HG02981 (cell line): ENCODE results near the gene ARG2.
A peak's percentile ranks its signal among the peaks of the same experiment; 100 is the strongest.

Source experiments
- ATAC-seq: cut with Tn5 transposase; IDR thresholded peaks from one replicate; pipeline ENCODE4 v1.9.1; 2021; ENCODE audit warnings: mild to moderate bottlenecking, moderate library complexity; ENCODE audit not compliant: unreplicated experiment

The ARG2 gene

GRCh38 chr14:67680121-67680602, 60.4 kb downstream of the ARG2 start:
- ATAC-seq: peak; percentile 89

GRCh38 chr14:67680941-67681340, 61.2 kb downstream of the ARG2 start:
- ATAC-seq: no peak

- no peak for ATAC-seq
Measured at GRCh38 chr14:67683842-67684241, 64.1 kb downstream of the ARG2 start.

- no peak for ATAC-seq
Measured at GRCh38 chr14:67690011-67690410, 70.3 kb downstream of the ARG2 start.

GRCh38 chr14:67694791-67695393, 75.2 kb downstream of the ARG2 start:
- peak; percentile 90 for ATAC-seq

- ATAC-seq: peak; percentile 88
Measured at GRCh38 chr14:67695394-67695949, 75.8 kb downstream of the ARG2 start, which contains the start of gene RDH11. Gene RDH11 (minus strand): TSS chr14:67695764. CDS start chr14:67695703, 61 bp downstream.

- ATAC-seq: no peak
Measured at GRCh38 chr14:67697006-67697405, 77.3 kb downstream of the ARG2 start.

GRCh38 chr14:67698179-67698578, 78.5 kb downstream of the ARG2 start:
- no peak for ATAC-seq
